Common myeloid progenitor, CD34-positive (primary cell): ENCODE results near the gene TRIM46.

ENCODE experiments used
- CTCF ChIA-PET: fragments of 350-600 bp; sonication (Branson Sonifier 250); formaldehyde crosslinking; loops from one replicate; lab custom pipeline; 2021; ENCODE audit warnings: antibody characterized with exemption; lab: Charles Lee
- POLR2A ChIA-PET: fragments of 350-600 bp; sonication (Branson Sonifier 250); formaldehyde crosslinking; loops from one replicate; lab custom pipeline; 2021; ENCODE audit warnings: antibody characterized with exemption; lab: Charles Lee
- DNase-seq, 3 donors: peaks; one replicate each; pipeline versions ENCODE4 v3.0.0 to v3.0.0-alpha.2; 2013
- H3K27ac ChIP-seq, 2 experiments: 1 replicate in 1 of 2; 2 replicates in 1 of 2; pipeline ENCODE4 v1.7.0; 2013; ENCODE audit warnings: inconsistent platforms in 2 of 2, low read length in 2 of 2, mild to moderate bottlenecking in 2 of 2, low read depth in 1 of 2, moderate library complexity in 1 of 2; ENCODE audit not compliant: severe bottlenecking in 2 of 2, insufficient read depth in 1 of 2, poor library complexity in 1 of 2
- H3K27me3 ChIP-seq, 5 experiments: replicated peaks in 2 of 5; 1 replicate in 3 of 5; 2 replicates in 2 of 5; pipeline versions ENCODE4 v1.6.1 to v1.7.0; 2013; ENCODE audit warnings: low read length in 4 of 5, mild to moderate bottlenecking in 2 of 5, moderate library complexity in 2 of 5, inconsistent platforms in 1 of 5; ENCODE audit not compliant: insufficient read depth in 5 of 5, control insufficient read depth in 4 of 5
- H3K36me3 ChIP-seq, 4 experiments: 1 replicate in 2 of 4; 2 replicates in 2 of 4; pipeline versions ENCODE4 v1.6.1 to v1.7.0; 2013; ENCODE audit warnings: low read length in 3 of 4, control low read depth in 1 of 4, mild to moderate bottlenecking in 1 of 4; ENCODE audit not compliant: control insufficient read depth in 4 of 4, insufficient read depth in 4 of 4
- H3K4me1 ChIP-seq, 4 experiments: 1 replicate in 3 of 4; 2 replicates in 1 of 4; pipeline versions ENCODE4 v1.6.1 to v1.7.1; 2013; ENCODE audit warnings: low read length in 3 of 4, mild to moderate bottlenecking in 3 of 4, control low read depth in 1 of 4, inconsistent platforms in 1 of 4, moderate library complexity in 1 of 4; ENCODE audit not compliant: control insufficient read depth in 4 of 4, insufficient read depth in 4 of 4; ENCODE audit errors: control extremely low read depth in 1 of 4
- H3K4me3 ChIP-seq, 7 experiments: 1 replicate in 4 of 7; 2 replicates in 3 of 7; pipeline versions ENCODE4 v1.5.1 to v1.7.0; 2013; ENCODE audit warnings: mild to moderate bottlenecking in 7 of 7, low read length in 6 of 7, moderate library complexity in 6 of 7, inconsistent platforms in 2 of 7, low read depth in 2 of 7, control low read depth in 1 of 7; ENCODE audit not compliant: insufficient read depth in 4 of 7, control insufficient read depth in 1 of 7; ENCODE audit errors: extremely low read depth in 1 of 7
- H3K9me3 ChIP-seq, 5 experiments: 1 replicate in 4 of 5; 2 replicates in 1 of 5; pipeline versions ENCODE4 v1.6.1 to v1.7.1; 2013; ENCODE audit warnings: low read length in 4 of 5, mild to moderate bottlenecking in 2 of 5, inconsistent platforms in 1 of 5, low read depth in 1 of 5, moderate library complexity in 1 of 5; ENCODE audit not compliant: control insufficient read depth in 4 of 5, insufficient read depth in 2 of 5; ENCODE audit errors: control extremely low read depth in 1 of 5
- WGBS: methylation state at CpG from one replicate; pipeline ENCODE4 v1.1.5; 2013; ENCODE audit not compliant: insufficient coverage; 5-methylcytosine and 5-hydroxymethylcytosine counted together

Gene TRIM46

GRCh38 chr1:155175281-155175926 lies 1.8 kb downstream of the TRIM46 start:
- H3K36me3 ChIP-seq: peaks cover 7 to 42% (median 20%) of the 10 kb centered on the region in 4 experiments
- WGBS: 87% methylated on average over 7 of the region's 12 CpGs
- no peak for DNase-seq
- CTCF ChIA-PET: interaction anchor here (0.9 to 11.0 kb wide), 12 partner anchors 9 to 133 kb away, joined by 3 to 258 read pairs (median 6); partner anchors contain the start of genes FDPS, MTX1, SLC50A1 and THBS3
- H3K4me1 ChIP-seq: peaks cover 0 to 47% (median 41%) of the 10 kb centered on the region in 4 experiments
- H3K27ac ChIP-seq: no peak overlapping the region
- no peaks in the 10 kb centered on the region for H3K27me3 ChIP-seq
- H3K4me3 ChIP-seq: peak overlapping the region in 5 of 7 experiments; percentile 28 to 95 (median 88)
- POLR2A ChIA-PET: interaction anchor here (0.6 to 0.8 kb wide), 3 partner anchors 32 to 52 kb away, joined by 3 read pairs; partner anchors contain the start of gene THBS3
- H3K9me3 ChIP-seq: no peaks in the 10 kb centered on the region

GRCh38 chr1:155175927-155176371 lies 2.3 kb downstream of the TRIM46 start:
- Histone ChIP-seq H3K36me3 (peaks cover 7 to 41% (median 19%) of the 10 kb centered on the region in 4 experiments), H3K27me3 (no peaks in the 10 kb centered on the region), H3K4me1 (peaks cover 0 to 47% (median 41%) of the 10 kb centered on the region in 4 experiments), H3K9me3 (no peaks in the 10 kb centered on the region), H3K27ac (no peak overlapping the region), H3K4me3 (no peak overlapping the region)
- ChIA-PET POLR2A (interaction anchor here (0.6 kb wide), 1 partner anchor 32 kb away, joined by 3 read pairs; the partner anchor contains the start of gene THBS3), CTCF (interaction anchor here (0.9 to 11.0 kb wide), 10 partner anchors 10 to 132 kb away, joined by 3 to 258 read pairs (median 6); partner anchors contain the start of genes FDPS, MTX1 and THBS3)
- WGBS: 86% methylated on average over 5 of the region's 9 CpGs
- DNase-seq: peak; percentile 38 to 71 (median 70)

GRCh38 chr1:155176544-155177071 lies 3.0 kb downstream of the TRIM46 start:
- 67% methylated on average over 8 of the region's 8 CpGs for WGBS
- no peaks in the 10 kb centered on the region for H3K9me3 ChIP-seq
- CTCF ChIA-PET: interaction anchor here (0.7 to 11.0 kb wide), 15 partner anchors 18 to 132 kb away, joined by 3 to 258 read pairs (median 5); partner anchors contain the start of genes FDPS, MTX1 and THBS3
- H3K27ac ChIP-seq: no peak overlapping the region
- H3K4me3 ChIP-seq: no peak overlapping the region
- no peaks in the 10 kb centered on the region for H3K27me3 ChIP-seq
- peaks cover 7 to 46% (median 19%) of the 10 kb centered on the region in 4 experiments for H3K36me3 ChIP-seq
- peak; percentile 75 to 88 (median 80) for DNase-seq
- peaks cover 0 to 47% (median 40%) of the 10 kb centered on the region in 4 experiments for H3K4me1 ChIP-seq
- POLR2A ChIA-PET: no interaction called here

- WGBS: 87% methylated on average over 10 of the region's 11 CpGs
These were observed 3.7 kb downstream of the TRIM46 start for GRCh38 chr1:155177192-155177917.

GRCh38 chr1:155177918-155178281 lies 4.3 kb downstream of the TRIM46 start:
- no peak overlapping the region for H3K4me3 ChIP-seq
- no peaks in the 10 kb centered on the region for H3K9me3 ChIP-seq
- peaks cover 7 to 54% (median 19%) of the 10 kb centered on the region in 4 experiments for H3K36me3 ChIP-seq
- WGBS: 96% methylated on average over 9 of the region's 9 CpGs
- H3K27me3 ChIP-seq: no peaks in the 10 kb centered on the region
- POLR2A ChIA-PET: no interaction called here
- H3K27ac ChIP-seq: no peak overlapping the region
- CTCF ChIA-PET: interaction anchor here (1.0 to 9.5 kb wide), 12 partner anchors 10 to 414 kb away, joined by 3 to 130 read pairs (median 5); partner anchors contain the start of genes MTX1 and THBS3
- no peak for DNase-seq
- H3K4me1 ChIP-seq: peaks cover 0 to 39% (median 30%) of the 10 kb centered on the region in 4 experiments

More at GRCh38 chr1:155177192-155177917, 3.7 kb downstream of the TRIM46 start:
- Histone ChIP-seq H3K4me1 (peaks cover 0 to 42% (median 34%) of the 10 kb centered on the region in 4 experiments), H3K36me3 (peaks cover 7 to 53% (median 19%) of the 10 kb centered on the region in 4 experiments), H3K4me3 (no peak overlapping the region), H3K27me3 (no peaks in the 10 kb centered on the region), H3K9me3 (no peaks in the 10 kb centered on the region), H3K27ac (no peak overlapping the region)
- CTCF ChIA-PET: interaction anchor here (0.7 to 9.5 kb wide), 16 partner anchors 10 to 415 kb away, joined by 3 to 130 read pairs (median 4); partner anchors contain the start of genes FDPS, MTX1 and THBS3
- POLR2A ChIA-PET: no interaction called here
- DNase-seq: no peak

- no peak overlapping the region for H3K4me3 ChIP-seq
- DNase-seq: no peak
- ChIA-PET POLR2A (no interaction called here), CTCF (interaction anchor here (0.9 to 9.5 kb wide), 7 partner anchors 9 to 413 kb away, joined by 3 to 130 read pairs (median 5); partner anchors contain the start of genes MTX1 and THBS3)
- H3K27me3 ChIP-seq: no peaks in the 10 kb centered on the region
- no peak overlapping the region for H3K27ac ChIP-seq
- H3K36me3 ChIP-seq: peaks cover 7 to 58% (median 19%) of the 10 kb centered on the region in 4 experiments
- 92% methylated on average over 27 of the region's 30 CpGs for WGBS
- no peaks in the 10 kb centered on the region for H3K9me3 ChIP-seq
- peaks cover 0 to 36% (median 26%) of the 10 kb centered on the region in 4 experiments for H3K4me1 ChIP-seq
These were observed 4.9 kb downstream of the TRIM46 start for GRCh38 chr1:155178441-155179111.
